Measurements from ENCODE around the gene PCSK5.

The PCSK5 gene

GRCh38 chr9:76371901-76372300 lies 481.4 kb downstream of the PCSK5 start:
- DNase-seq, result no peak

GRCh38 chr9:76372336-76372735 lies 481.9 kb downstream of the PCSK5 start:
- DNase-seq, result no peak

GRCh38 chr9:76373173-76373783 lies 482.8 kb downstream of the PCSK5 start:
- no peak for DNase-seq

GRCh38 chr9:76373784-76374474 lies 483.5 kb downstream of the PCSK5 start:
- no peak for DNase-seq

GRCh38 chr9:76374783-76375559 lies 484.5 kb downstream of the PCSK5 start:
- no peak for DNase-seq

- no peak for DNase-seq
Measured at GRCh38 chr9:76377791-76378190, 487.3 kb downstream of the PCSK5 start.

- no peak for DNase-seq
Measured at GRCh38 chr9:76378367-76379073, 488.0 kb downstream of the PCSK5 start.

GRCh38 chr9:76379494-76379893 lies 489.0 kb downstream of the PCSK5 start:
- no peak for DNase-seq

GRCh38 chr9:76390656-76391055 lies 500.2 kb downstream of the PCSK5 start:
- no peak for DNase-seq

GRCh38 chr9:76394195-76394959 lies 503.9 kb downstream of the PCSK5 start, which contains the start of gene RFK:
Gene RFK, minus strand, starts transcription at chr9:76394426. Its CDS starts 255 bp downstream, at chr9:76394171.
- DNase-seq, result peak; percentile 80 to 90 (median 88)

GRCh38 chr9:76394960-76395252 lies 504.4 kb downstream of the PCSK5 start:
- DNase-seq, result peak in 2 of 4 experiments; percentile 8 to 31

- no peak for DNase-seq
Measured at GRCh38 chr9:76395381-76395780, 504.9 kb downstream of the PCSK5 start.

- no peak for DNase-seq
Measured at GRCh38 chr9:76396144-76396543, 505.7 kb downstream of the PCSK5 start.

GRCh38 chr9:76396597-76396996 lies 506.1 kb downstream of the PCSK5 start:
- DNase-seq, result no peak

GRCh38 chr9:76399856-76400255 lies 509.4 kb downstream of the PCSK5 start:
- no peak for DNase-seq

GRCh38 chr9:76400534-76401096 lies 510.1 kb downstream of the PCSK5 start:
- DNase-seq, result no peak

- DNase-seq, result no peak
Measured at GRCh38 chr9:76401176-76401575, 510.7 kb downstream of the PCSK5 start.

GRCh38 chr9:76401580-76402354 lies 511.3 kb downstream of the PCSK5 start:
- DNase-seq, result no peak

GRCh38 chr9:76403352-76403751 lies 512.9 kb downstream of the PCSK5 start:
- no peak for DNase-seq

- DNase-seq, result no peak
Measured at GRCh38 chr9:76404401-76404800, 513.9 kb downstream of the PCSK5 start.

GRCh38 chr9:76405340-76405739 lies 514.9 kb downstream of the PCSK5 start:
- DNase-seq, result no peak

Measured in activated CD4-positive, CD25-positive, alpha-beta regulatory T cell (primary cell).